ENCODE results near the gene RCAN1.
"Not testable (repeated sequence)": the region's sequence is repeated elsewhere in the genome, so short reads cannot be mapped to it uniquely, and the experiment has no call there.

RCAN1 gene

DNA sequence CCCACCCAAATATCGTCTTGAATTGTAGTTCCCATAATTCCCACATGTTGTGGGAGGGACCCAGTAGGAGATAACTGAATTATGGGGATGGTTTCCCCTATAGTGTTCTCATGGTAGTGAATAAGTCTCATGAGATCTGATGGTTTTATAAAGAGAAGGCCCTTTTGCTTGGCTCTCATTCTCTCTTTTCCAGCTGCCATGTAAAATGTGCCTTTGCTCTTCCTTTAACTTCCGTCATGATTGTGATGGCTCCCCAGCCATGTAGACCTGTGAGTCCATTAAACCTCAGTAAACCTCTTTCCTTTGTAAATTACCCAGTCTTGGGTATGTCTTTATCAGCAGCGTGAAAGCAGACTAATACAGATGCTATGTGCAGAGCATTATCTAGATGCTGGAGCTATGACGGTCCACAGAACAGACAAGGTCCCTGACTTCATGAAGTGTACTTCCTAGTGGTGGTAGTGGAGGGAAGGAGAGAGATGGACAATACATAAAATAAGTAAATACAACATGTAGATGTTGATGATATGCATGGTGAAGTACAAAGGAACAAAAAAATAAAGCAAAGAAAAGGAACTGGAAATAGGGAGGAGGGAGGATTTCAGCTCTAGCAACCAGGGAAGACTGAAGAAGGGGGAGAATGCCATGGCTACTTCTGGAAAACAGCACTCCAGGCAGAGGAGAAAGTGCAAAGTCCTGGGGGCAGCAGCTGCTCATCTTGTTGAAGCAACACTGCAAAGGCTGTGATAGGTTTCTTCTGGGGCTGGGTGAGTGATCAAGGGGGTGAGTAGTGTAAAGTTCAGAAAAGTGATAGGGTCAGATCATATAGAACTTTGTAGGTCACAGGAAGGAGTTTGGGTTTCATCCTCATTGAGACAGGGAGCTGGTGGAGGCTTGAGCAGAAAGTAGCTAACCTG lies 6.8 kb upstream of the RCAN1 start:
- no peak for DNase-seq (ENCODE audit: low read depth)

DNA sequence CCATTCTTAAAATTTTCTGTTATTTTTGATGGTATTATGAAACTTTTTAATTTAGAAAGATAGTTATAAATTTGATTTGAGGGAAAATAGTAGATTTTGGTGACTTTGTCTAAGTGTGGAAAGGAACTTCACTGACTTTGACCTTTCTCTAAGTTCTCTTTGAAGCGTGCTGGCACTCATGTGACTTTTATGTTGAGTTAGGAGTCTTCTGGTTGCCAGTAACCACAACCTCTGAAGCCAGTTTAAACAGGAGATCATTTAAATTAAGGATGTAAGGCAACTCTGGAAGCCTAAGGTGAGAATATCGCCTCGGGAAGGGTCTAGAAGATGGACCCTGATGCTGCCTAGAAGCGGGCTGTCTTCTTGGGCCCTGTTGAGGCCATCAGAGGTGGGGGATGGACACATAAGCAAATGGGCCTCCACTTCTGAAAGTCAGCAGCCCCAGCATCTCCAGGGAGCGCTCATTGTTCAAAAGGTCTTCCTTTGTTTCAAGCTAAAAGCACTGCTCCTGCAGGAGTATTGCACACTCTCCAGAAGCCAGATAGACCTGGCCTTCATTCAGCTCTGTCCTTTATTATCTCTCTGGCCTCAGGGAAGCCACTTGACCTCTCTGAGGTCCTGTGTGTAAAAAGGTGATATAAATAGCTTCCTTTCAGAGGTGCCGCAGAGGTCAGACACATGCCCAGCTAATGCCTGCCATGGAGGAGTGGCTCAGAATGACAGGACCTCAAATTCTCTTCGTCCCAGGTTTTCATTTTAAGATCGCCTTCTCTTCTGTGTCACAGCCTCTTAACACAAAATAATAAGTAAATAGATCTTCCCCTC lies 5.1 kb upstream of the RCAN1 start:
- DNase-seq (ENCODE audit: low read depth), result no peak

DNA sequence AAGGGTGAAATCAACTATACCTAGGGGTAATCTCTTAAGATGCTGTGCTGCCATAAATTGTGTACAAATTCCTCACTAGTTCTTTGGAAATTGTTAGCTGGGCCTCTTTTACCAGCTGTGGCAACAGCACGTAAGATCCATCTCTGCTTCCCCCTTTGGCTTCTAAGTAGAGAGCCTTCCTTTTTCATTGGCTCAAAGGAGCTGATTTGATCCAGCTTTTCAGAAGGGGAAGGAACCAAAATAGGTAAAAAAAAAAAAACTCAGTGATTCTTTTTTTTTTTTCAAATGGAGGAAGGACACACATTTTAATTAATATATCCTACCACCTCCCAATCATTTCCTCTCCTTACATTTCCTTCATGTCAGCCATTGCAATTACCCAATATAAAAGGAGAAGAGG lies 4.0 kb upstream of the RCAN1 start:
- no peak for DNase-seq (ENCODE audit: low read depth)

DNA sequence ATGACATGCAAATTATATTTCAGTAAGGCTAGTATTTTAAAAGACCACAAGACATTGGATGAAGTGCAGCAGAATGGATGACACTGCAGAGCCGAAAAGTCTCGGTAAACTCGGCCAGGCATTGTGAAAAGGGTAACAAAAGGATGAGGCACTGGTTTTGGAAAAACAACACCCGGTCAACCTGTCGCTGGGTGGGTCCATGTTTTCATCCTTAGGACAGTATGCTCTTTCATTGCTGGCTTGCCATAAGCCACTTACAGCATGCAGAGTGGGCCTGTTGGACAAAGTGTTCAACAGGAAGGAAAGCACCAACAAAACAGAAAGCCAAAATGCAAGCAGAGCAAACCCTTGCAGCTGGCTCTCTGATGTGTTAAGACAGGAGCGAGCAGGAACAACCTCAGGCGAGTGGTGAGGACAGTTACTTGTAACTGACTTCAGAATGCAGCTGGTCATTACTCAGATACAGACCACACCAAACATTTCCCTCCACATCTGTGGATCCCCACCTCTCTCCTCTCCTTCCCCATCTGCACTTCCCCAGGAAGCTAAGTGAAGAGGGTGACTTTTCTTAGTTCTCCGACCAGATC lies 2.9 kb upstream of the RCAN1 start:
- no peak for DNase-seq (ENCODE audit: low read depth)

DNA sequence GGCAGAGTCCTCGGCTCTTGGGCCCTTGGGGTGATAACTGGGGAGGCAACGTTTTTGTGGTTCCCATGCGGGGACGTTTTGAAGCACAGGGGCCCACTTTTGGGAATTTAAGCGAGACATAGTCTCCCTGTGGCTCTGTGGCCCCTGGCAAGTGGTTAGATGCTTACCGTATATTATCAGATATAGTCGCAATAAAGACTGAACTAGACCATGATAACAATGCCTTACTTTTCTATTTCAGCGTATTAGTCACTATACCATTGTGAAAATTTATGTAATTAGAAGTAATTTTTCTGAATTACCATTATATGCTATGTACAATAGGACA lies 538 bp upstream of the RCAN1 start:
- DNase-seq (ENCODE audit: low read depth), result no peak

DNA sequence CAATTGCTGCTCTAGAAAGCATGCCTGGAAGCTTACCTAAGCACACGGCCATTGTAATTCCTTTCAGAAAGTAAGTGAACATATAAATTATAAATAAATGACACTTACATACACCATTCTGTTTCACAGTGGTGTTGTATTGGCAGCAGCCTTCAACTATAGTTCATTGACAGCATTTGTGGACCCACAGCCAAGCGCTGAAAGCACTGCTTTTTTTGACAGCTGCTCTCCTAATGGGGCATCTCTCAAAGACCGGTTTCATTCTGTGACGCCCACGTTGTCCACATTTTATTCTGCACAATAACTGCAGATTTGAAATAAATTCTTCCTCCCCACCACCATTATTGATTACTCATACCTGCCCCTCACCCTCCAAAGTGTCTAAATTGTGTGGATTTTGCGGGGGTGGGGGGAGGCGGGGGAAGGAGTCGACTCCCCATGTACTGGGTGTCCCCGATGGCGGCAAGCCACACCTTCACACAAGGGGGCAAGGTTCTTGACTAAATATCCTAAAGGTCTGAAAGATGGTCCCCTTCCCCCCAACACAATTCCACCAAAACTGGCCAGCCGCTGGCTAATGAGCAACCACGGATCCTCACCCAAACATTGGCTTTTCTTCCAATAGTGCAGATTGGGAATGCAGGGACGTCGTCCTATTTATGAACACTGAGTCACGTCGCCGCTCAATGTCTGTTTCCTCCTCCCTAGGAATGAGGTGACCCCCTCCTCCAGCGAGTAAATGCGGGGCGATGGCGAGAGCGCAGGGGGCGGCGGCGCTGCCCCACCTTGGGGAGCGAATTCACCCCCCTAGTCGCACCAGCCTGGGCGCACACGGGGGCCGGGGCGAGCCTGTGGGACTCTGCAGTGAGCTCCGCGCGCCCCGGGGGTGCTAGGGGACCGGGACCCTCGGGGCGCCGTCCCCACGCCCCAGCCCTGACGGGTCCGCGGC lies 960 bp downstream of the RCAN1 start:
- DNase-seq (ENCODE audit: low read depth), result peak; percentile 31

DNA sequence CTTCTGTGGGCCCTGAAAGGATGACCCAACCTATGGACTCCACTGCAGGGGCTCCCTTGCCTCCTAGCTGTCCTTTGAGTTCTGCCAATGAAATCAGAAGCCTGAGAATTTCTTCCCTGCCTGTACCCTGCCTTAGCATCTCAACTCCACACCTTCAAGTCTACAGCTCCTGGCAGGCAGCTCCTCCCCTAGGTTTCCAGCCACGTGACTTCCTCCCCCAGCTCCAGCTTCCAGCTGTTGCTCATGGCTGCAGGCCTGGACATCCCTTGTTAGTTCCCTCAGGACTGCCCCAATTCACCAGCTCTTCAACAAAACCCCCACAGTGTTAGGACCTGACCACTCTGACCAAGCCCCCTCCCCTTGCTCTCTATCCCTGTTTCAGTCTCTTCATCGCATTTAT lies 2.4 kb downstream of the RCAN1 start:
- DNase-seq (ENCODE audit: low read depth), result no peak

DNA sequence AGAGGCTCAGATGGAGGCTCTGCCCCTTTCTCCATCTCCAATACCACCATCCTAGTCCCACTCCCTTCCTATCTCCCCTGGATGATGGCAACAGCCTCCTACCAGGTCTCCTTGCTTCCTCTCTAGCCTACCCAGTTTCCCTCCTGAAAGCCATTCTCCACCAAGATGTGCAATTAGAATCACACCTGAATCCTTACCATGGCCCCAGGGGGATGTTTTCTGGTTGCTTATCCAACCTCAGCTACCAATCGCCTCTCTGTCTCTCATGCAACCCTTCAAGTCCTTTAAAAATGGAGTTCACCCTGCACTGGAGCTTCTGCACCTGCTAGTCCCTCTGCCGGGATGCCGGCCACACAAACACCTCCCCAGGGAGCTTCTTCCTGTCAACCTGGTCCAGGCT lies 2.9 kb downstream of the RCAN1 start:
- DNase-seq (ENCODE audit: low read depth), result no peak

DNA sequence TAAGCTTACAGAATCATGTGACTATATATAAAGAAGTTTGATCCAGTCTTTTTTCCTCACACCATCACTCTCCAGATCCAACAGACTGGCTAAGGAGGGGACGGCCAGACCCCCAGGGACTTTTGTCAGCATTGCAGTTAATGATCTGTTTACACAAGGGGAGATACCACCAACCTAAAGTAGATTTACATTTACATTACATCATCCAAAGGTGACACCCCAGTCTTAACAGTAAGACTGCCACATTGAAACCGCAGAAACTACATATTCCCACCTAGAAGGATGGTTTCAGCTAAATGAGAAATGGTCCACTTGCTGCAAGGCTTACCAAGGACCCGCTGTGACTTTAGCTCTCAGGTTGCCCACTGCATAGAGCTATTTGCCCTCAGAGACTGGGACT lies 3.4 kb downstream of the RCAN1 start:
- no peak for DNase-seq (ENCODE audit: low read depth)

DNA sequence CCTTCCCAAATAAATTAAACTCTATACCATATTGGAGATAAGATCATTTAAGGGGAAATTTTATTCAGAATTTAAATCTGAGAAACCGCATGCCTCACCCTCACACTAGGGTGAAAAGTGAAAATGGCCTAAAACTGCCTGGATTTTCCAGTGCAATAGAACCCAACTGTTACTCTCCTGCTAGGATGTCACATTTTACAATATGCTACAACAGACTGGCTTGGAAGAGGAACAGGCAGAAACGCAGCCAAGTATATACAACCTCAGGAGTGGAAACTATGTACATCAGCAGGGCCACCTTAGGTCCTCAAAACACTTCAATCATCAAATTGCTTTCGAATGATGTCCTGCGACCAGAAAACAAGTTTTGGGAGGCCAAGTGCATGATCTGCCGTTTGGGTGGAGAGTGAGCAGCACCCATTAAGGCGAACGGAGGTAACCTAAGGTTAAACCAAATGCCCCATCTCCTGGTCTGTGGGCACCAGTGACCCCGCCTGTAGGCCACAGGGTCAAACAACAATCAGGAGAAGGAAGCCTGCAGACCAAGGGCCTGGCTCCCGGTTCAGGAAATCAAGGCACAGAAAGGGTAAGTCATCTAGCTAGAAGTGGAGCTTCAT lies 4.9 kb downstream of the RCAN1 start:
- no peak for DNase-seq (ENCODE audit: low read depth)

DNA sequence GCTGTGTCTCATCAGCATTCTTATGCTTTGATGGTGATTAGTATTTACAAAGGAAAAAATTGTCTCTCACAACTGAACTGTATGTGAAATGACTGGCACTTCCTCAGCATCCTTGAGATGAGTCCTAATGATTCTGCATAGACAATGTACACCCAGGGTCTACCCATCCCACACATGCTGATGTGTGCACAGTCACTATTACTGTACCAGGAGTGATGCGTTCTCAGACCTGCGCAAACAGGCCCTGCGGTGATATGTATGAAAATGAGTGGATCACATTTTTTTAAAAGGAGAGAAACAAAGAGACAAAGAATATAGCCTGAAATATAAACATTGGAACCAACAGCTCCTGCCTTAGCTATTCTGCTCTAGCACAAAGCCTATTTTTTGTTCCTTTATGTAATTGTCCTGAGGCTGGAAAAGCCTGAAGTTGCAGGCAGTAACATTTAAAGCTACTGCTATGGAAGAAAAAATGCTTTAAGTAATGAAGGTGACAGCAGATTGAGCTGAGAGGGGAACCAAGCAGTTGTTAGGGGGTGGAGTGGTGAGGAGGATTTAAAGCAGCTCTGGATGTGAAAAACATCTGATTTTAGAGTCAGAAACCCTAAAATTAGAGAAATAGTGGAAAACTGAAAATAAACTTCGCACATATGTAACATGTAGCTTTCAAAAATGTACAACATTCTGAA lies 5.5 kb downstream of the RCAN1 start:
- DNase-seq (ENCODE audit: low read depth), result no peak

DNA sequence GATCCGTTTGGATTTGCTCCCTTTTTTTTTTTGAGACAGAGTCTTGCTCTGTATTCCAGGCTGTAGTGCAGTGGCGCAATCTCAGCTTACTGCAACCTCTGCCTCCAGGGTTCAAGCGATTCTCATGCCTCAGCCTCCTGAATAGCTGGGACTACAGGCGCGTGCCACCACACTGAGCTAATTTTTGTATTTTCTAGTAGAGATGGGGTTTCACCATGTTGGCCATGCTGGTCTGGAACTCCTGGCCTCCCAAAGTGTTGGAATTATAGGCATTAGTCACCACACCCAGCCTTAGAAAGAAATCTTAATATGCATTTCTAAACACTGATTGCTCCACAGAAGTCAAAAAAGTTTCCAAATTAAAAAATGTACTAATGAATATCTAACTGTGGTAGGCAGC lies 7.5 kb downstream of the RCAN1 start:
- DNase-seq (ENCODE audit: low read depth), result not testable (repeated sequence)

DNA sequence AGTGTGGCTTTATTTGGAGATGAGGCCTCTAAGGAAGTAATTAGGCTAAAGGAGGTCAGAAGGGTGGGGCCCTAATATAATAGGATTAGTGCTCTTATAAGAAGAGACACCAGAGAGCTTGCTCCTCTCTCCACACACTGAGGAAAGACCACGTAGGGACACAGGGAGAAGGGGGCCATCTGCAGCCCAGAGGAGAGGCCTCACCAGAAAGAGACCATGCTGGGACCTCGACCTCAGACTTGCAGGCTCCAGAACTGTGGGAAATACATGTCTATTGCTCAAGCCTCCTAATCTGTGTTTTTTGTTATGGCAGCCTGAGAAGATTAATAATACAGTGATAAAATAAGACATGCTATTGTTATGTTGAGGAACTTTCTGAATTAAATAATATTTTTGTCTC lies 8.3 kb downstream of the RCAN1 start:
- DNase-seq (ENCODE audit: low read depth), result no peak

DNA sequence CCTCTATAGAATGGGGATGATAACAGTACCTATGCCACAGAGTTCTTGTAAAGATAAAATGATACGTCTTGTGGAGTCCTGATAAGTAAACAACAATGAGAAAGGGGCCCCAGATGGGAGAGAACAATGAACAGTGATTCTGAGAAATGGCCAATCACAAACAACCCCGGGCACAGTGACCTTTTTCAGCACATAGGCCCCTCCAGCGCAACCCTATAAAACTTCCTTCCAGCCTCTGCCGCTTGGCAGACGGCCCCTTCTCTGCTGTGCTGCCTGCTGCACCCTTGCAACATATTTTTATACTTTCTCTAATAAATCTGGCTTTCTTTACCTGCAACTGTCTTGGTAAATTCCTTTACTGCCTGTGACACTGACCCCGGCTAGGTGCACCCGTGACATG lies 8.9 kb downstream of the RCAN1 start:
- DNase-seq (ENCODE audit: low read depth), result no peak

DNA sequence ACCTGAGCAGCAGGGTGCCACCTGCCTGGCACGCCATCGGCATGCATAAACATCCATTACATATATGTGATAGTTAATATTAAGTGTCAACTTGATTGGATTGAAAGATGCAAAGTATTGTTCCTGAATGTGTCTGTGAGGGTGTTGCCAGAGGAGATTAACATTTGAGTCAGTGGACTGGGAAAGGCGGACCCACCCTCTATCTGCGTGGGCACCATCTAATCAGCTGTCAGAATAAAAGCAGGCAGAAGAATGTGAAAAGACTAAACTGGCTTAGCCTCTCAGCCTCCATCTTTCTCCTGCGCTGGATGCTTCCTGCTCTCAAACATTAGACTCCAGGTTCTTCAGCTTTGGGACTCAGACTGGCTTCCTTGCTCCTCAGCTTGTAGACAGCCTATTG lies 10.0 kb downstream of the RCAN1 start:
- DNase-seq (ENCODE audit: low read depth), result not testable (repeated sequence)

DNA sequence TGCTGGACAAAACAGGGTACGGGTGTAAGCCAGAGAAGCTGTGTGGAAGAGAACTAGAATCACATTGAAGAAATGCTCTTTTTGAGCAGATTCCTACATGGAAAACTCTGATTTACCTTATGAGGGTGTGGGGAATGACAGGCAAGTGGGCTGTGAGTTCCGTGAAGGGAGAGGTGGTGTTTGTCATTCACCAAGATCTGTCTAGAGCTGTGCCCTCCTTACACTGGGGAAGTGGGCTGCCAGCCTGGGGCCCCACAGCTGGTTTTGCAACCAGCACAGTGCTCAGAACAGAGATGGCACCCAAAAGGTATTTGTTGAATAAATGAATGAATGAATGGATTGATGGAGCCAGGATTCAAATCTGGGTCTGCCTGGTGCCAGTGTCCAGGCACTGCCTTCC lies 10.4 kb downstream of the RCAN1 start:
- DNase-seq (ENCODE audit: low read depth), result no peak

DNA sequence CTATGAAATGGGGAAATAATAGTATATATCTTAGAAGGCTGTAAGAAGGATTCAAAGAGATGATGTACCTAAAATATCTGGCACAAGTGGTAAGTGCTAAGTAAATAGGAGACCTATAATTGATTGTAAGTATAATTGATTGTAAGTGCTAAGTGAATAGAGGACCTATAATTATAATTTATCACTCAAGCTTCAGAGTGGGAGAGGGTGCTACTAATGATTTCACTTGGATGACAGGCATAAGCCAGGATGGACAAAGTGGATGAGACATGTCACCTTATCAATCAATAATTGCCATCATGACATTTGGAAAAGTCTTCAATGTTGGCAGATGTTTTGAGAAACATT lies 11.2 kb downstream of the RCAN1 start:
- no peak for DNase-seq (ENCODE audit: low read depth)

DNA sequence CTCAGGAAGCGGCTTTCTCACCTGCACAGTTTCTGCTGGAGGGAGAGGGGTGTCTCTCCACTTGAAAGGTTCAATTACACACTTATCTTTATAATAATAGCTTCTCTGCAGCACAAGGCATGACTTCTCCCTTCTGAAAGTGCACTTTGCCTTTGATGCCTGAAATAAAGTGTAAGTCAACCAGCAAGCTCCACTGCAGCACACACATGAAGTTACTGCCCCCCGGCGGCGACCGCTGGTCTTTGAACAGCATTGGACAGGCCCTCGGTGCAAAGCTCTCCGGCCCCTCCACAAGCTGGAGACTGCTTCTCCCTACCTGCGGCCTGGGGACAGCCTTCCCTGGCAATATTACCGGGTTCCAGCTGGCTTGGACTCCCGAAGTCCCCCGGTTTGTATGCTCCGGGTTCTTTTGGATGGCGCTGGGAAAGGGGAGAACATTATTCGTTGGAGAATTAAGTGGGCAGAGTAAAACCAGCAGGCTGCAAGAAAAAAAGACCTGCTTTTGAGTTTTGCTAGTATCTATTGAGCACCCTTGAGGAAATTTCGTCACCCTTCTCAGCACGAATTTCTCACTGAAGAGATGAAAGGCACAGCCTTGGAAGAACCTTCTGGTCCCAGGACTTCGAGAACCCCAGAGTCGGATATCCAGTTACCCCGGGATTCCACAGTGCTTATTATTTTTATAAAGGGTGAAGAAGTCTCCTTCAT lies 11.8 kb downstream of the RCAN1 start:
- peak; percentile 73 for DNase-seq (ENCODE audit: low read depth)

DNA sequence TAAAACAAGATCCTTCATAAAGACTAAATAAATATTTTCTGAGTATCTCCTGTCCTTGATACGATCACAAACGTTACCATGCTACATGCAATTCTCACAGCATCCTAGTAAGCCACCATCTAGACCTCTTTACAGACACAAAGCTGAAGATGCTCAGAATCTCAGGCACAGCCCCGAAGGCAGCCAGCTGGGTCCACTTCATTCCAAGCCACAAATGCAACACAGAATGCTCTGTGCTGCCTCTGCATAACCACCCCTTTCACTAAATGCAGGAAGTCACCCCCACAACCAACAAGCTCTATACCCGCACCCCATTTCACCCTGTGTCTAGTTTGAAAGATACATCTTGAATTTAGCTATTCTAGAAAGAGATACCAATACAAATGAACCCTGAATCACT lies 12.9 kb downstream of the RCAN1 start:
- DNase-seq (ENCODE audit: low read depth), result no peak

DNA sequence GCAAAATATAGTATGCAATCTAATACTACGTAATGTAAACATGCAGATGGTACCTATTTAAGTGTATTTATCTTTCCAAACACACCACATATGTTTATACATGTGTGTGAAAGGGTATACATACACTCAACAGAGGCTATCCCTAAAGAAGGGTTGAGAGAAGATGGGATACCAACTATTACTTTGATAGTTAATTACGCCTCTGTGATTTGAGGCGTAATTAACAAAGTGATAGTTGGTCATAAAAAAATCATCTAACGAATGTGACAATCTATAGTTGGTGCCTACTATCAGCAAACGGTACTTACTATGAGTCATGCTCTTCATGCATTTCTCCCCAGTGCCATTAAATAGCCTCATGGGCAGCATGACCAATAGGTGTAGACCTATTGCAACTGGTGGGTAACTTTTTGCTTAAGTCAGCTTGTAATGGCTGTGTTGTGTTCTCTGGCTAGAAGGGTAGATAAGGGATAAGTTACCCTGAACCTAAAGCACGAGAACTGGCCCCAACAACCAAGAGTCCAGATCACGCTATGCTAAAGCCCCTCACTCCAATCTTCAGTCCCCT lies 15.3 kb downstream of the RCAN1 start:
- no peak for DNase-seq (ENCODE audit: low read depth)

All from EH (cell line).